ENCODE results near the gene ZBED4. TPM values are rescaled to one million over a fixed set of nuclear protein-coding genes. Genes with fewer than 3 reads are reported as not detected.

Gene ZBED4
- total RNA-seq, 2 experiments from 2014 or later = 19.7 to 20.1 TPM

- intact Hi-C loops (cut with micrococcal nuclease) = no loop called here
- H3K27ac Mint-ChIP-seq = no peak overlapping the region
- H3K9me3 Mint-ChIP-seq = no peaks in the 10 kb centered on the region
- CTCF ChIA-PET = no interaction called here
- H3K27me3 Mint-ChIP-seq = no peaks in the 10 kb centered on the region
- H3K4me3 Mint-ChIP-seq = no peak overlapping the region
- peaks cover 62% of the 10 kb centered on the region for H3K36me3 Mint-ChIP-seq (ENCODE audit: low read depth)
- TF ChIP-seq CTCF (IDR thresholded peaks at IDR 0.05) = no peak
- DNase-seq = no peak
- POLR2A ChIA-PET = no interaction called here
- no peak for ATAC-seq
- peaks cover 20% of the 10 kb centered on the region for H3K4me1 Mint-ChIP-seq (ENCODE audit: low read depth)
Observed at GRCh38 chr22:49884503-49885260, 31.0 kb downstream of the ZBED4 start.

DNA sequence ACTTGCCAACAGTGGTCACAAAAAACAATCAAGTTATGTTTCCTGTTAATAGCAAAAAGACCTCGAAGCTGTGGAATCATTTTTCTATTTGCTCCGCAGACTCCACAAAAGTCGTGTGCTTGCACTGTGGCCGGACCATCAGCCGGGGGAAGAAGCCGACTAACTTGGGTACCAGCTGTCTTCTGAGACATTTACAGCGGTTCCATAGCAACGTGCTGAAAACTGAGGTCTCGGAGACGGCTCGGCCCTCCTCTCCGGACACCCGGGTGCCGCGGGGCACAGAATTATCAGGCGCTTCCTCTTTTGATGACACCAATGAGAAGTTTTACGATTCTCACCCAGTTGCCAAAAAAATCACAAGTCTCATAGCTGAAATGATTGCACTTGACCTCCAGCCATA lies 31.6 kb downstream of the ZBED4 start:
- ChIA-PET CTCF (no interaction called here), POLR2A (no interaction called here)
- no peak for TF ChIP-seq CTCF (IDR thresholded peaks at IDR 0.05)
- no peak overlapping the region for H3K27ac Mint-ChIP-seq
- intact Hi-C loops (cut with micrococcal nuclease) = no loop called here
- peaks cover 15% of the 10 kb centered on the region for H3K4me1 Mint-ChIP-seq (ENCODE audit: low read depth)
- H3K36me3 Mint-ChIP-seq (ENCODE audit: low read depth) = peaks cover 64% of the 10 kb centered on the region
- DNase-seq = no peak
- no peak for ATAC-seq
- no peaks in the 10 kb centered on the region for H3K9me3 Mint-ChIP-seq
- H3K27me3 Mint-ChIP-seq = no peaks in the 10 kb centered on the region
- H3K4me3 Mint-ChIP-seq = no peak overlapping the region

DNA sequence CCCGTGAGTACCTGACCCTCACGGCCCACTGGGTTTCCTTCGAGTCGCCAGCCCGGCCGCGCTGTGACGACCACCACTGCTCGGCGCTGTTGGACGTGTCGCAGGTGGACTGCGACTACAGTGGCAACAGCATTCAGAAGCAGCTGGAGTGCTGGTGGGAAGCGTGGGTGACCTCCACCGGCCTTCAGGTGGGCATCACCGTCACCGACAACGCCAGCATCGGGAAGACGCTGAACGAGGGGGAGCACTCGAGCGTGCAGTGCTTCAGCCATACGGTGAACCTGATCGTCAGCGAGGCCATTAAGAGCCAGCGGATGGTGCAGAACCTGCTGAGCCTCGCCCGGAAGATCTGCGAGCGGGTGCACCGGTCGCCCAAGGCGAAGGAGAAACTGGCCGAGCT lies 32.2 kb downstream of the ZBED4 start:
- Mint-ChIP-seq H3K4me3 (no peak overlapping the region), H3K9me3 (no peaks in the 10 kb centered on the region), H3K27ac (no peak overlapping the region), H3K36me3 (ENCODE audit: low read depth) (peaks cover 67% of the 10 kb centered on the region), H3K4me1 (ENCODE audit: low read depth) (peaks cover 11% of the 10 kb centered on the region), H3K27me3 (no peaks in the 10 kb centered on the region)
- no peak for TF ChIP-seq CTCF (IDR thresholded peaks at IDR 0.05)
- ATAC-seq = no peak
- intact Hi-C loops (cut with micrococcal nuclease) = no loop called here
- ChIA-PET CTCF (no interaction called here), POLR2A (no interaction called here)
- no peak for DNase-seq

DNA sequence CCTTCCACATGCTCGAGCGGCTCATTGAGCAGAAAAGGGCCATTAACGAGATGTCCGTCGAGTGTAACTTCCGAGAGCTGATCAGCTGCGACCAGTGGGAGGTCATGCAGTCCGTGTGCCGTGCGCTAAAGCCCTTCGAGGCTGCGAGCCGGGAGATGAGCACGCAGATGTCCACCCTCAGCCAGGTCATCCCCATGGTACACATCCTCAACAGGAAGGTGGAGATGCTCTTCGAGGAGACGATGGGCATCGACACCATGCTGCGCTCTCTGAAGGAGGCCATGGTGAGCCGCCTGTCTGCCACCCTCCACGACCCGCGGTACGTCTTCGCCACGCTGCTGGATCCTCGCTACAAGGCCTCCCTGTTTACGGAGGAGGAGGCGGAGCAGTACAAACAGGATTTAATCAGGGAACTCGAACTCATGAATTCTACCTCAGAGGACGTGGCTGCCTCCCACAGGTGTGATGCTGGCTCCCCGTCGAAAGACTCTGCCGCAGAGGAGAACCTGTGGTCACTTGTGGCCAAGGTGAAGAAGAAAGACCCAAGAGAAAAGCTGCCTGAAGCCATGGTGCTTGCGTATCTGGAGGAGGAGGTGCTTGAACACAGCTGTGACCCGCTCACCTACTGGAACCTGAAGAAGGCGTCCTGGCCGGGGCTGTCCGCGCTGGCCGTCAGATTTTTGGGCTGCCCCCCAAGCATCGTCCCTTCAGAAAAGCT lies 32.9 kb downstream of the ZBED4 start:
- DNase-seq = no peak
- Mint-ChIP-seq H3K9me3 (no peaks in the 10 kb centered on the region), H3K27me3 (no peaks in the 10 kb centered on the region), H3K36me3 (ENCODE audit: low read depth) (peaks cover 74% of the 10 kb centered on the region), H3K27ac (no peak overlapping the region), H3K4me1 (ENCODE audit: low read depth) (peaks cover 8% of the 10 kb centered on the region), H3K4me3 (no peak overlapping the region)
- intact Hi-C loops (cut with micrococcal nuclease) = no loop called here
- TF ChIP-seq CTCF (IDR thresholded peaks at IDR 0.05) = no peak
- ChIA-PET CTCF (interaction anchor here (1.4 to 1.7 kb wide), 2 partner anchors 31 to 119 kb away, joined by 3 to 4 read pairs; no protein-coding TSS in a partner anchor), POLR2A (no interaction called here)
- no peak for ATAC-seq

DNA sequence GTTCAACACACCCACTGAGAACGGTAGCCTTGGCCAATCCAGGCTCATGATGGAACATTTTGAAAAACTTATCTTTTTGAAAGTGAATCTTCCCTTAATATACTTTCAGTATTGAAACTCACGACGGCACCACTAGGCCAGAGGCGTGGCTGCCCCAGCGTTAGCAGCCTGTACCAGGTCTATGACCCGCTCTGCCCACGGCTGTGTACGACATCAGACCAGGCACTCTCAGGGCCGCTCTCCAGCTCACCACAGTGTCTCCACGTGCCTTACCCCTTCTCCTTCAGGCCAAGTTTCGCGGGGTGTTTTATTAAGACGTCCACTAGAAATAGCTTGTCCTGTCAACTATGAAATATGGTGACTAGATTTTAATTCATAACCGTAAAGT lies 33.4 kb downstream of the ZBED4 start:
- CTCF ChIA-PET = interaction anchor here (1.4 to 1.7 kb wide), 2 partner anchors 32 to 120 kb away, joined by 3 to 4 read pairs; no protein-coding TSS in a partner anchor
- intact Hi-C loops (cut with micrococcal nuclease) = no loop called here
- no peak overlapping the region for H3K27ac Mint-ChIP-seq
- H3K9me3 Mint-ChIP-seq = no peaks in the 10 kb centered on the region
- H3K4me3 Mint-ChIP-seq = no peak overlapping the region
- no peak for DNase-seq
- peaks cover 76% of the 10 kb centered on the region for H3K36me3 Mint-ChIP-seq (ENCODE audit: low read depth)
- H3K4me1 Mint-ChIP-seq (ENCODE audit: low read depth) = peaks cover 3% of the 10 kb centered on the region
- no peak for ATAC-seq
- TF ChIP-seq CTCF (IDR thresholded peaks at IDR 0.05) = no peak
- POLR2A ChIA-PET = no interaction called here
- H3K27me3 Mint-ChIP-seq = no peaks in the 10 kb centered on the region

All from activated CD8-positive, alpha-beta T cell treated with anti-CD3 and anti-CD28 coated beads for 36 hours (primary cell).